ENCODE data around the gene ZNF230.

GRCh38 chr19:44055870-44056269 lies 53.1 kb downstream of the ZNF230 start:
- TF ChIP-seq CTCF (IDR thresholded peaks at IDR 0.05; ENCODE audit: borderline replicate concordance, extremely low read depth, low read length, poor library complexity, severe bottlenecking): peak; percentile 14
- no peak for TF ChIP-seq EZH2 (IDR thresholded peaks at IDR 0.05; ENCODE audit: borderline replicate concordance, low read depth, low read length, severe bottlenecking)

All from DND-41 (cell line).